HEK293T (cell line): Measurements from ENCODE around the gene GPR17.

ENCODE experiments used
- ARNT ChIP-seq: fragments of 450-650 bp; IDR thresholded peaks from 2 replicates; pipeline ENCODE4 v1.6.1; 2017; ENCODE audit warnings: mild to moderate bottlenecking
- FOXK2 ChIP-seq: fragments of 450-650 bp; IDR thresholded peaks from 2 replicates; pipeline ENCODE4 v1.6.1; 2016; ENCODE audit warnings: mild to moderate bottlenecking
- FOXM1 ChIP-seq: fragments of 450-650 bp; IDR thresholded peaks from 2 replicates; pipeline ENCODE4 v1.6.1; 2017; ENCODE audit warnings: mild to moderate bottlenecking, borderline replicate concordance
- HDGF ChIP-seq: fragments of 450-650 bp; IDR thresholded peaks from 2 replicates; pipeline ENCODE4 v1.6.1; 2017; ENCODE audit warnings: antibody characterized with exemption, borderline replicate concordance
- SP1 ChIP-seq: fragments of 450-650 bp; IDR thresholded peaks from 2 replicates; pipeline ENCODE4 v1.6.1; 2017
- ZNF384 ChIP-seq: fragments of 450-650 bp; IDR thresholded peaks from 2 replicates; pipeline ENCODE4 v1.6.1; 2016
- TF ChIP-seq, protein P1 (sequence below): fragments of 450-650 bp; IDR thresholded peaks from 2 replicates; pipeline ENCODE4 v1.6.1; 2016

DNA sequence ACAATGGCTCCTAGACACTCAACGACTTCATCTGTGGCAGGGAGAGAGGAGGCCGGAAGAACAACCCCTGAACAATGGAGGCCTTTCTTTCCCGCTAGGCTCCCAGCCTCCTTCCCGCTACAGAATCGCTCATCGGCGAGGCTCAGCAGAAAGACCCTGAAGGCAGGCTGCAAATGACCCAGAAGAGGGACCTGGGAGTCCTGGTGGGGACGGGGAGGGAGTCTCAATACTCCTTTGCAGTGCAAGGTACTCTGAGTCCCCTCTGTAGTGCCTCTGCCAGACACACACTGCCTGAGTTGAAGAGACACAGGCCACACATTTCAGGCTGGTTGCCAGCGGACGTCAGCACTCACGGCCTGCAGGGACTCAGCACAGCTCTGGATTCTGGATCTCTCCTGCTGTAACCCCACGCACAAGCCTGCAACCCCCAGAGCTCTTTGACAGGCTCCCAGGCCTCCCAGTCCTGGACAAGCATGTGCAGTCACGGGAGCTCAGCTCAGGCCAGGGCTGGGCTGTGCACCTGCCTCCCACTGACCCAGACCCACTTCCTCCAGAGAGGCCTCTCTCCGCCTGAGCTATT, 6.1 kb downstream of the GPR17 start:
- TF ChIP-seq ZNF384 (no peak), ARNT (no peak), FOXK2 (no peak), HDGF (no peak), SP1 (no peak), FOXM1 (no peak)
- TF ChIP-seq, protein P1, sequence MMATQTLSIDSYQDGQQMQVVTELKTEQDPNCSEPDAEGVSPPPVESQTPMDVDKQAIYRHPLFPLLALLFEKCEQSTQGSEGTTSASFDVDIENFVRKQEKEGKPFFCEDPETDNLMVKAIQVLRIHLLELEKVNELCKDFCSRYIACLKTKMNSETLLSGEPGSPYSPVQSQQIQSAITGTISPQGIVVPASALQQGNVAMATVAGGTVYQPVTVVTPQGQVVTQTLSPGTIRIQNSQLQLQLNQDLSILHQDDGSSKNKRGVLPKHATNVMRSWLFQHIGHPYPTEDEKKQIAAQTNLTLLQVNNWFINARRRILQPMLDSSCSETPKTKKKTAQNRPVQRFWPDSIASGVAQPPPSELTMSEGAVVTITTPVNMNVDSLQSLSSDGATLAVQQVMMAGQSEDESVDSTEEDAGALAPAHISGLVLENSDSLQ: no peak
